GM12892 (cell line): ENCODE measurements around the gene AGA.

Experiments used
- DNase-seq: peaks from one replicate; pipeline ENCODE4 v3.0.0; 2011; ENCODE audit not compliant: insufficient read length
- FAIRE-seq: peaks from 2 replicates; lab custom pipeline; 2011; peaks lifted over from hg19 to GRCh38; lab: Jason Lieb, UNC
- POLR2A ChIP-seq: IDR thresholded peaks from 2 replicates; pipeline ENCODE4 v1.6.1; 2011; ENCODE audit warnings: low read depth, low read length, control low read depth
- POLR2AphosphoS5 ChIP-seq: IDR thresholded peaks from 2 replicates; pipeline ENCODE4 v1.6.1; 2011; ENCODE audit warnings: low read depth, low read length, control low read depth
- TAF1 ChIP-seq: IDR thresholded peaks from 2 replicates; pipeline ENCODE4 v1.6.1; 2011; ENCODE audit warnings: low read depth, mild to moderate bottlenecking, control low read depth, low read length, borderline replicate concordance

AGA gene

DNA sequence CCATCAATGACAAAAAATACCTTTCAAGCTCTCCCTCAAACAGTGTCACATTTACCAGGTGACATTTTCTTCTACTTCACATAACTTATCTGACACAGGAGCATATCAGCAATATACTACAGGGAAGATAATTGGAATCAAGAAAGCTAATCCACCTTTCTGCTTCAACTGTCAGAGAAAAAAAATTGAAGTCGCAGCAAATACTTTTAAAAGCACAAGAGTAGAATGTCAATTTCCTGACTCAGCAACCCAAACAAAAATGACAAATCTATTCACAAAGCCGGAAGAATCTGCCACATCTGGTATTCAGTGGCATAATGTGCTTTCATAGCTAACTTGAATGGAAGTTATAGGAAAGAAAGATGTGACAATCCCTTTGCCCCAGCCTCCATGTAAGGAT lies 36.7 kb downstream of the AGA start:
- FAIRE-seq (no peak), DNase-seq (no peak)
- TF ChIP-seq POLR2AphosphoS5 (no peak), TAF1 (no peak), POLR2A (no peak)

DNA sequence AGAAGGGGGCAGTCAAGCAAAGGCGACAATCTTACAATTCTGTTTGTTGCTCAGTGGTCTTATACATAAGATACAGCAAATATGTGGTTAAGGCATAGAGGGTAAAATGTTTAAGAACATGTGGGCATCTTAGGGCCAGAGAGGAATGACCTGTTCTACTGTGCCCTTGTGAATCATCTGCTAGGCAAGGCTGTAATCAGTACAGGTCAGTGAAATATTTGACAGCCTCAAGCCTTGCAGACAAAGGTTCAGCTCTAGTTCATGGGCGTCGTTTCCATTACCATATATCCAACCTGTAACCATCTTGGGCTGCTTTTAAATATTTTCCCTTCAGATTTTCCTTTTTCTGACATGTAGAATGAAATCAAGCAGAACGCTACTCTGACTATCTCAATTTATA lies 37.3 kb downstream of the AGA start:
- DNase-seq (no peak), FAIRE-seq (no peak)
- no peak for TF ChIP-seq POLR2A
- TF ChIP-seq POLR2AphosphoS5 = no peak
- TF ChIP-seq TAF1 = no peak

GRCh38 chr4:177404342-177404741 lies 37.9 kb downstream of the AGA start:
- DNase-seq = no peak
- no peak for TF ChIP-seq POLR2A
- TF ChIP-seq POLR2AphosphoS5 = no peak
- no peak for TF ChIP-seq TAF1
- FAIRE-seq = no peak

GRCh38 chr4:177403746-177404145 lies 38.5 kb downstream of the AGA start:
- TF ChIP-seq POLR2AphosphoS5 = no peak
- TF ChIP-seq TAF1 = no peak
- TF ChIP-seq POLR2A = no peak
- no peak for FAIRE-seq
- no peak for DNase-seq

GRCh38 chr4:177401658-177402273 lies 40.5 kb downstream of the AGA start:
- FAIRE-seq (no peak), DNase-seq (no peak)
- TF ChIP-seq TAF1 (no peak), POLR2A (no peak), POLR2AphosphoS5 (no peak)

DNA sequence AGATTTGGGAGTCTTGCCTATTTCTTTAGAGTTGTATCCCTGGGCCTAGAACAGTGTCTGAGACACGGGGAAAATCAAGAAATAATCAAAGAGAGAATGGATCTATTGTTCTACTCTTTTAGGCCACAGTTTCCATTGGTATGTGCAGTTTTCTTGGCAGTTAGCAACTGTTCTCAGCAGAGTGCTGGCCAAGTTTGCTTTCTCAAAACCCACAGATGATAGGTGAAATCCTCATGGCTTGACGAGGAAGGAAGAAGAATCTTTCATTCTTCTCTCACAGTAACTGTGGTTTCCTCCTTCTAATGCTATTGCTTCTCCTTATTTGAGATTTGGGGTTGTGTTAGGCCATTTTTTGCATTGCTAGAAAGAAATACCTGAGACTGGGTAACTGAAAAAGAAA lies 42.2 kb downstream of the AGA start:
- TF ChIP-seq POLR2A (no peak), POLR2AphosphoS5 (no peak), TAF1 (no peak)
- FAIRE-seq = no peak
- DNase-seq = no peak

DNA sequence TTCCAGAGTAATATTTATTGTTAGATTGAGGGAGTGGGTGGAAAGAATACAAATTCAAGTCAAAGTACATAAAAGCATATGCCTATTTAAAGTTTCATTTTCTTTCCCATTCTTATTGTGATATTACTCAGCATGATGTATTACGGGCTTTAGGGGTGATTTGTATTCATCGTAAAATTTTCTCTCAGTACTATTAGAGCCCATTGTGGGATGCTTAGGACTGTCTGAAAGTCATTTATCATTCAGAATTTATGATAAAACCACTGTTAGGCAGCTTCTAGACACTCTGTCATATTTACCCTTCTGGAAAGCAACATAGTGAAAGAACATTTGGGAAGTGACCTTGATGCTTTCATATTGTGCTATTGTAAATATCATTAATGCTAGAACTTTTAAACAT lies 45.9 kb downstream of the AGA start:
- no peak for FAIRE-seq
- TF ChIP-seq POLR2AphosphoS5 (no peak), POLR2A (no peak), TAF1 (no peak)

DNA sequence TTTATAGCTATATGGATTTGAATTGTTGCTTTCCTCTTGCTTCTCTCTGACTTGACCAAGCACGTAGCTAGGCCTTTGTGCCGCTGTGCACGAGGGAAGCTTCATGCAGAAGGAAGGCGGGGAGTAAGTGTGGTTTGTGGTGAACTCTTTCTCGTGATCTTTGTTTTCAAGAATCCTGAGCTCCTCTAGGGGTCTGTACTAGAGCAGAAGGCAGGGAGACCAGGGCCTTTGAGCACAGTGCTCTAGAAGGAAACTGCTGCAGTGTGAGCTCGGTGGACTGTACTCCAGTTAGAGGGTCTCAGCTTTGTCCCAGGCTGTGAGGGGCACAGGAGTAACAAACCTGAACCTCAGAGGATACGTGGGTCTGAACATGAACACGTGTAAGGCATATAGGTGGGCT lies 49.0 kb downstream of the AGA start:
- DNase-seq (no peak), FAIRE-seq (no peak)
- TF ChIP-seq TAF1 (no peak), POLR2AphosphoS5 (no peak), POLR2A (no peak)

More for the DNA sequence above, 45.9 kb downstream of the AGA start:
- no peak for DNase-seq

DNA sequence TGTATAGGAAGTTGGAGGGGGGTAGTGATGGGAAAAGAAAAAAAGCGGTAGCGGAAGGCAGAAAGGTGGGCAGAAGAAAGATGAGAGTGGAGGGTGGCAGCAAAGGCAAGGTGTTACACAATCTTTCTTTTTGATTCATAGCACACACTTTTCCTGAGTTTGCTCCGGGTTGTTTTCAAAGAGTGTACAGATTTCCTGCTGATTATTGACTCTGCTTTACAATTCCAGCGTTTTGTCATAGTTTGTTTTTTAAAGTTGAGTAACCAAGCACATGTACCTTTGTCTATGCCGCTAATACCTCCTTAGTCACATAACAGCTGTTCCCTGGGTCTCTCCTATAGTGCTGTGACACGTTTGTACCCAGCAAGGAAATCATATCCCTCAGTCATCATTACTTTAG lies 50.3 kb downstream of the AGA start:
- TF ChIP-seq POLR2AphosphoS5 = no peak
- no peak for TF ChIP-seq TAF1
- TF ChIP-seq POLR2A = no peak
- FAIRE-seq (no peak), DNase-seq (no peak)

DNA sequence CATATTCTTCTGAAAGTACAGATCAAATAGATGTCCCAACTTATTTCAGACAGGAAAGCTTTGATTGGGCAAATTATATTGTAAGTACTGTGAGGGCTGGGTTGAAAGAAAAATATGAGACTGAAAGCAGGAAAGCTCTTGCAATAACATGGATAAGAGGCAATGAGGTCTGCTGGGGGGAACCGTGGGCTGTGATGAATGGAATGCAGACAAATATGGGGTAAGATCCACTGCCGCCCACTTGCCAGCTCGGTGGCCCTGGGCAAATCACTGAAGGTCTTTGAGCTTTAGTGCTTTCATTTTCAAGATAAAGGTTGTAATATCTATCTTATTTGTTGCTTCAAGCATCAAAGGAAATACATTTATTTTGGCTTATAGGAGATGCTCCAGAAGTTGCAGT lies 51.0 kb downstream of the AGA start:
- no peak for FAIRE-seq
- TF ChIP-seq POLR2A = no peak
- no peak for TF ChIP-seq POLR2AphosphoS5
- TF ChIP-seq TAF1 = no peak
- DNase-seq = no peak

DNA sequence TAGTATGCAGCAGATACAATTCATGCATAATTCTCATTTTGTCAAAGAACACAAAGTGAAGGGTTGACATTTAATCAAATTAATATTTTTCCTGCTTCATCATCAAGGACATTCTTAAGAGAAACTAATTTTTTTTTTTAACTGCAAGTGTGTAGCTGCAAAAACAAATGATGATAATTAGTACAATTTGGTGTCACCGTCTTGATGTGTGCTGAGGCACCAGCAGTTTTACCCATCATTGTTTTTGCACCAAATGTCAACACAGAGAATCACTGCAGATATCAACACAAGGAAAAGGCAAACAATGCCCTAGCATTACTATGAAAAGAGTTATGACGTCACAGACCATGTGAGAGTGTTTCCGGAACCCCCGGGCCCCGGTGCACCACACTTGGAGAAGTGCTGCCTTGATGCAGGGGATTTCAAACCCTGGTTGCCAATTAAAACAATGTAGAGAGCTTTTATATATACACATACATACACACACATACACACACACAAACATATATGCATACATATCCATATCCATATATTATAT lies 55.9 kb downstream of the AGA start:
- FAIRE-seq = no peak
- no peak for DNase-seq
- TF ChIP-seq POLR2AphosphoS5 (no peak), POLR2A (no peak), TAF1 (no peak)

GRCh38 chr4:177385576-177386277 lies 56.5 kb downstream of the AGA start:
- no peak for TF ChIP-seq POLR2AphosphoS5
- TF ChIP-seq POLR2A = no peak
- TF ChIP-seq TAF1 = no peak
- DNase-seq (no peak), FAIRE-seq (no peak)
